CD4-positive, alpha-beta T cell treated with Interleukin-2 at 100 ng/mL for 4 hours (primary cell): ENCODE data around the gene TAF9.
"Not testable (repeated sequence)": the region's sequence is repeated elsewhere in the genome, so short reads cannot be mapped to it uniquely, and the experiment has no call there.

Source experiments
- DNase-seq: peaks from one replicate; pipeline ENCODE4 v3.0.0-alpha.2; 2020; ENCODE audit warnings: low spot score

Gene TAF9

GRCh38 chr5:69335341-69335935 lies 33.9 kb downstream of the TAF9 start:
- DNase-seq, result no peak

GRCh38 chr5:69334793-69335268 lies 34.5 kb downstream of the TAF9 start:
- DNase-seq, result peak; percentile 81

- DNase-seq, result not testable (repeated sequence)
Measured at GRCh38 chr5:69333668-69334315, 35.5 kb downstream of the TAF9 start.

- no peak for DNase-seq
Measured at GRCh38 chr5:69331528-69332445, 37.5 kb downstream of the TAF9 start.

- no peak for DNase-seq
Measured at GRCh38 chr5:69329905-69330489, 39.3 kb downstream of the TAF9 start.

GRCh38 chr5:69326365-69326764 lies 43.0 kb downstream of the TAF9 start:
- DNase-seq, result no peak

GRCh38 chr5:69317391-69317790 lies 51.9 kb downstream of the TAF9 start:
- DNase-seq, result no peak

GRCh38 chr5:69315972-69316371 lies 53.3 kb downstream of the TAF9 start:
- DNase-seq, result no peak
